Esophagus squamous epithelium (tissue), 4 donors: Measurements from ENCODE around the gene DIABLO.

Experiments
- CTCF ChIP-seq, 6 experiments: fragments of 450-650 bp in 4 of 6; fragments of 200-600 bp in 2 of 6; sonication (generic) in 2 of 6; IDR thresholded peaks; one replicate each; pipeline ENCODE4 v1.5.1; 2016 to 2019; ENCODE audit warnings: antibody characterized with exemption in 6 of 6, mild to moderate bottlenecking in 4 of 6, moderate library complexity in 4 of 6
- POLR2A ChIP-seq, 4 donors: fragments of 450-650 bp; IDR thresholded peaks; one replicate each; pipeline ENCODE4 v1.6.1; 2017; ENCODE audit warnings: antibody characterized with exemption in 4 of 4, mild to moderate bottlenecking in 4 of 4, moderate library complexity in 3 of 4

GRCh38 chr12:122189626-122190475, 36.0 kb downstream of the DIABLO start:
- no peak for TF ChIP-seq CTCF (IDR thresholded peaks at IDR 0.05)
- TF ChIP-seq POLR2A (IDR thresholded peaks at IDR 0.05) = no peak
